AG04450 (cell line): ENCODE measurements around the gene ELMO3. TPM values are rescaled to one million over a fixed set of nuclear protein-coding genes. Genes with fewer than 3 reads are reported as not detected.

Source experiments
- CTCF ChIA-PET: fragments of 300-600, 350-600 bp; formaldehyde crosslinking; extraction: SDS; loops from one replicate; lab custom pipeline; 2022; ENCODE audit warnings: antibody characterized with exemption, inconsistent platforms; lab: Charles Lee
- POLR2A ChIA-PET: fragments of 350-600 bp; formaldehyde crosslinking; extraction: SDS; loops from one replicate; lab custom pipeline; 2021; ENCODE audit warnings: antibody characterized with exemption, inconsistent platforms; lab: Yijun Ruan, JAX
- DNase-seq: peaks from one replicate; pipeline ENCODE4 v3.0.0-alpha.2; 2011; ENCODE audit warnings: low read depth, low spot score
- H3K27ac ChIP-seq: one replicate; pipeline ENCODE4 v1.5.1; 2012; ENCODE audit warnings: low read depth, low read length, control low read depth
- H3K27me3 ChIP-seq: one replicate; pipeline ENCODE4 v1.6.0; 2012; ENCODE audit warnings: low read length; ENCODE audit not compliant: control insufficient read depth, insufficient read depth
- H3K4me3 ChIP-seq: 2 replicates; pipeline ENCODE4 v1.5.1; 2011; ENCODE audit warnings: mild to moderate bottlenecking, low read depth, low read length, control low read depth
- H3K9me3 ChIP-seq: 2 replicates; pipeline ENCODE4 v1.5.1; 2012; ENCODE audit warnings: low read length; ENCODE audit not compliant: control insufficient read depth, insufficient read depth
- polyA plus RNA-seq: library from polyadenylated mRNA; depleted of rRNA; stranded (reverse); fragments of >200 nt; gene quantifications from 2 replicates; pipeline ENCODE4 v1.2.3, GENCODE V29; 2011
- TF ChIP-seq, protein P1 (sequence below): IDR thresholded peaks from 2 replicates; pipeline ENCODE4 v1.5.1; 2011; ENCODE audit warnings: low read depth, low read length, control low read depth, inconsistent platforms

ELMO3 gene
- polyA plus RNA-seq, 1 experiment, result 0.57 TPM

DNA sequence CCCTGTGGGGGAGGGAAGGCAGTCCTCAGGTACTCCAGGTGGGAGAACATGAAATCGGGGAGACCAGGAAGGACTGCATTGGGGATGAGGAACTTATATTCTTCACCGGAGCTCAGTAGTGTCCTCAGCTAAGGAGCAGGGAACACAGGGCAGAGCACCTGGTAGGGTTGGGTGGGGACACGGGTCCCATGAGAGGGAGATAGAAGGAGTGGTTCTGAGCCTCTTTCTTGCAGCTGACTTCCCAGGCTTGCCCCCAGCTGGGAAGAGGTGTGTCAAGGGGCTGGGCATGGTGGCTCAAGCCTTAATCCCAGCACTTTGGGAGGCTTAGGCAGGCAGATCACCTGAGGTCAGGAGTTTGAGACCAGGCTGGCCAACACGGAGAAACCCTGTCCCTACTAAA is 46.3 kb downstream of the ELMO3 start:
- Histone ChIP-seq H3K27me3 (no peaks in the 10 kb centered on the region), H3K9me3 (no peaks in the 10 kb centered on the region; the same call in 1 of the 2 replicates), H3K27ac (peak overlapping the region; percentile 90), H3K4me3 (peak overlapping the region; percentile 86)
- TF ChIP-seq, protein P1, sequence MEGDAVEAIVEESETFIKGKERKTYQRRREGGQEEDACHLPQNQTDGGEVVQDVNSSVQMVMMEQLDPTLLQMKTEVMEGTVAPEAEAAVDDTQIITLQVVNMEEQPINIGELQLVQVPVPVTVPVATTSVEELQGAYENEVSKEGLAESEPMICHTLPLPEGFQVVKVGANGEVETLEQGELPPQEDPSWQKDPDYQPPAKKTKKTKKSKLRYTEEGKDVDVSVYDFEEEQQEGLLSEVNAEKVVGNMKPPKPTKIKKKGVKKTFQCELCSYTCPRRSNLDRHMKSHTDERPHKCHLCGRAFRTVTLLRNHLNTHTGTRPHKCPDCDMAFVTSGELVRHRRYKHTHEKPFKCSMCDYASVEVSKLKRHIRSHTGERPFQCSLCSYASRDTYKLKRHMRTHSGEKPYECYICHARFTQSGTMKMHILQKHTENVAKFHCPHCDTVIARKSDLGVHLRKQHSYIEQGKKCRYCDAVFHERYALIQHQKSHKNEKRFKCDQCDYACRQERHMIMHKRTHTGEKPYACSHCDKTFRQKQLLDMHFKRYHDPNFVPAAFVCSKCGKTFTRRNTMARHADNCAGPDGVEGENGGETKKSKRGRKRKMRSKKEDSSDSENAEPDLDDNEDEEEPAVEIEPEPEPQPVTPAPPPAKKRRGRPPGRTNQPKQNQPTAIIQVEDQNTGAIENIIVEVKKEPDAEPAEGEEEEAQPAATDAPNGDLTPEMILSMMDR, result no peak
- ChIA-PET POLR2A (interaction anchor here (0.6 to 2.3 kb wide), 5 partner anchors 10 to 37 kb away, joined by 3 to 8 read pairs (median 7); partner anchors contain the start of gene TMEM208), CTCF (interaction anchor here (0.6 kb wide), 1 partner anchor 253 kb away, joined by 3 read pairs; no protein-coding TSS in a partner anchor)
- no peak for DNase-seq

DNA sequence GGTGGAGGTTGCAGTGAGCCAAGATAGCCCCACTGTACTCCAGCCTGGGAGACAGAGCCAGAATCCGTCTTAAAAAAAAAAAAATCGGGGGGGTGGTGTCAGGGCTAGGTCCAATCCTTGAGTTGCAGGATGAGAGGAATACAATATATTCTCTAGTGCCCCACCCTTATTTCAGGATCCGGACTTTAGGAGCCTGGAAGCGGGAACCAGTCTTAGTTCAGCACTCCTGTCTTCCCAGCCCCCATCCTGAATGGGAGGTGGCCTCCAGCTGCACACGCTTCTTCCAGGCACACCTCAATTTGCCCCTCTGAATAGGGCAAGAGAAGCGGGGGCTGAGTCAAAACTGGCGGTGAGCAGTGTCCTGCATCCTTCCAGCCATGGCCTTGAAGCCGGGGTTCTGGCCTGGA is 46.7 kb downstream of the ELMO3 start:
- DNase-seq, result no peak
- ChIA-PET POLR2A (interaction anchor here (0.6 to 2.3 kb wide), 8 partner anchors 10 to 39 kb away, joined by 3 to 8 read pairs (median 4); partner anchors contain the start of gene TMEM208), CTCF (interaction anchor here (0.6 kb wide), 1 partner anchor 253 kb away, joined by 3 read pairs; no protein-coding TSS in a partner anchor)
- H3K27ac ChIP-seq, result peak overlapping the region; percentile 90
- H3K9me3 ChIP-seq, result no peaks in the 10 kb centered on the region; the same call in 1 of the 2 replicates
- peak overlapping the region; percentile 86 for H3K4me3 ChIP-seq
- H3K27me3 ChIP-seq, result no peaks in the 10 kb centered on the region
- TF ChIP-seq, protein P1, result no peak

DNA sequence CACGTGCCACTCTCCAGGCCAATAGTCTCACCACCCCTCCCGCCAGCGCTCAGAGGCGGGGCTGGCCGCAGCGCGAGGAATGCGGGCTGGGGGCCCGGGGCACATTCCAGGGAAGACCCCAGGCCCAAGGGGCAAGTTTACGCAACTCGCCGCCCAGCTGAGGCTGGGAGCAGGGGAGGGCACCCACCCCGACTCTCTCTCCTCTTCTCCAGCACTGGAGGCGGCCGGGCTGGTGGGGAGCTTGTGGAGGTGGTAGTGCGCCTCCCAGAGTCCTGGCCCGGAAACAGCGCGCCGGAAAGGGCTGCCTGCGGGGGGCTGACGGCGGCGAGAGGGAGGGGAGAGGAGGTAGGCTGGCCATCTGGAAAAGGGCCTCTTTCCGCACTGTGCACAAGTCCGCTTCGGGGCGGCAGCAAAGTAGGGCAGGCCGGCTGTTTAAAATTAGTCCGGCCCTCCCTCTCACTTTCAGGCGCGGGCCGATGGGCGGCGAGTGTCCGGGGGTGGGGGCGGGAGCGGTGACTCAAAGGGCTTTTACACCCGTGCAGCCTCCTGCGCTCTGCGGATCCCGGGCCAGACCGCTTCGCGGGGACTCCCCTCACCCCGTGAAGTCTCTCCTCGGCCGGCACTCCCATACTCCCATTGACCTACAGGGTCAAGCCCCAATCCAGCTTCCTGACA is 47.3 kb downstream of the ELMO3 start:
- Histone ChIP-seq H3K27me3 (no peaks in the 10 kb centered on the region), H3K9me3 (no peaks in the 10 kb centered on the region; the same call in 1 of the 2 replicates), H3K27ac (peak overlapping the region; percentile 90), H3K4me3 (peak overlapping the region; percentile 86)
- POLR2A ChIA-PET, result interaction anchor here (0.7 to 1.1 kb wide), 6 partner anchors 10 to 40 kb away, joined by 3 to 5 read pairs (median 3); partner anchors contain the start of gene TMEM208
- DNase-seq, result peak; percentile 63
- TF ChIP-seq, protein P1, result peak; percentile 25
- CTCF ChIA-PET, result no interaction called here

DNA sequence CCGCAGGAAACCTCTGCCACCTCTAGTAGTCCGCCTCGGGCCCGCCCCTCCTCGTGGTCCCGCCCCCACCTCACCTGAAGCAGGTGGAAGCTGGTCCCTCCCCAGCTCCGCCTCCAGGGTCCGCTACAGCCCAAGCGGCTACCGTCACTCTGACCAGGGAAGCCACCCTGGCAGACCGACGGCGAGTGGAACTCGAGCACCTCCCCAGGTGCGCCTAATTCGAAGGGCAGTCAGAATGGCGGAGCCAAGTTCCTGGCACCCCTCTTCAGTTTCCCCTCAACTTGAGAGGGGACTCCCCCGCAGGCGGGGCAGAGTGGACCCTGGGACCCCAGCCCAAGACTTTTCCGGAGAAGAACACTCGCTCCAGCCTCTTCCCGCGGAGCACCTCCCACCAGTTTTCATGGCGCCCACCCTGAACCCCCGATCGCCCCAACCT is 47.8 kb downstream of the ELMO3 start:
- Histone ChIP-seq H3K9me3 (no peaks in the 10 kb centered on the region; the same call in 1 of the 2 replicates), H3K4me3 (peak overlapping the region; percentile 86), H3K27ac (peak overlapping the region; percentile 90), H3K27me3 (no peaks in the 10 kb centered on the region)
- TF ChIP-seq, protein P1, result no peak
- DNase-seq, result no peak
- ChIA-PET CTCF (no interaction called here), POLR2A (interaction anchor here (0.7 to 1.5 kb wide), 15 partner anchors 9 to 234 kb away, joined by 3 to 12 read pairs (median 4); partner anchors contain the start of genes ATP6V0D1, TMEM208 and TPPP3)
